ENCODE results near the gene ALOXE3.

ALOXE3 gene

GRCh38 chr17:8153957-8154607 is 35.8 kb upstream of the ALOXE3 start:
- peak; percentile 96 for DNase-seq

DNA sequence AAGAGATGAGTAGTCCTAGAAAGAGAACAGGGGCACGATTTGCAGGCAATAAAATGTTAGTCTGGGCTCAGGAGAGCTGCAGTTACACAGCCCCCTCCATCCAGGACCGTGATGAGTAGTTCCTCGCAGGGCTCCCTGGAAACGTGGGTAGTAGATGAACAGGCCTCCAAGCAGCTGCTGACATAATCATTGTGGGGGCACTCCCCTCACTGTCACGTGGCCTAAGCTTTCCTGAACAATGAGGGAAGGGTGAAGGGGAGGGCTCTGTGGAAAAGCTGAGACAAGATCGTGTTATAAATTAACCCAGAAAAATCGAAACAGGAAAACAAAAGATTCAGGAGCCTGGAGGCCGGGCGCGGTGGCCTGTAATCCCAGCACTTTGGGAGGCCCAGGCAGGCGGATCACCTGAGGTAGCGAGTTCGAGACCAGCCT is 35.2 kb upstream of the ALOXE3 start:
- DNase-seq, result peak; percentile 82

GRCh38 chr17:8153031-8153451 is 34.7 kb upstream of the ALOXE3 start:
- no peak for DNase-seq

DNA sequence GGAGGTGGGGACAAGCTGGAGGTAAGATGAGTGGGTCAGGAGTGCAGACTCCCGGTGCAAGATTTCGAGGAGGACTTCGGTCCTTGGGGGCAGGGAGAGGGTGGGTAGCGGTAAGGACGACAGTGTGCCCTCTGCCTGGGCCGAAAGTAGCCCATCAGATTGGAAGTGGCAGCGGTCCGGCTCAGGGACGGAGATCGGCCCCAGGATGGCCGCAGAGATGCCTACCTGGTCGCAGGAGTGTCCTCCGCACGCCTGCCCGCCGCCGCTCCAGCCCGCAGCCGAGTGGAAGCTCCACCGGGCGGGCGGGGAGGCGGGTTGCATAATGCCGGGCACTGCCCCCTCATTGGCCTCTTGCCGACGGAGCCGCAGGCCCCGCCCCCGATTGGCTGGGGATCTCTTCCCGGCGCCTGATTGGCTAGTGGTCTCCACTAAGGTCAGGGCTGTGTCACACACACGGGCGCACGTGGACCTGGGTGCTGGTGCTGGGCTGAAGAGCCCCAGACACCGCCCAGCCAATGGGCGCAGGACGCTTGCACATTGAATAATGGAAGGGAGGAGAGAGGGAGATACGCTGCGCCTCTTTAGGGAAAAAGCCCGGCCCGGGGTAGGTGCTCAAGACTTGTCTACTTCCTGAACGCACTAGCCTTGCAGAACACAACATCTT is 33.9 kb upstream of the ALOXE3 start, which contains the start of gene PER1:
PER1 (minus strand) TSS at position 293 of the 664 bp plus-strand sequence. CDS start 1,698 bp downstream, outside the sequence.
- DNase-seq, result peak; percentile 96

- DNase-seq, result peak; percentile 77
Observed at GRCh38 chr17:8151641-8152111, 33.4 kb upstream of the ALOXE3 start.

DNA sequence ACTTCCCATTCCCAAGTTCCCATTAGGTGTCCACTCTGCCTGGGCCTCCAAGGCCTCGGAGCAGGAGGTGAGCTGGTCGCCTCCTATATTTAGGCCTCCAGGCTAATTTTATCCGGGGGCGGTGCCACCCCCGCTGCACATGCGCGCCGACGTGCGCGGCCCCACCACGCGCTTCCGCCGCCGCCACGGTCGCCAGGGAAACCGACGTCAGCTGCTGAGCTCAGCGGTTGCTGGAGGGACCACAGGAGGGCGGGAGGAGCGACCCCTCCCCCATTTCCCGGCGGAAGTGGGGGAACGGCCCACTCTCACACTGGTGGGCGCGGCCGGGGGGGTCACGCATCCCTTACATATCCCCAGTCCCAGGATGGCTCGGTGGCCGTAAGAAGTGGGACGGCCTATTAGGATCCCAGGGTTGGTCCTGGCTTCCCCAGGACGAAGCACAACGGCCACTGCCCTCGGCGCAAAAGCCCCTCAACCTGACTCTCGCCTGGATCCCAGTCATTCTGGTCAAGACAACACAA is 32.9 kb upstream of the ALOXE3 start:
- DNase-seq, result peak; percentile 96

DNA sequence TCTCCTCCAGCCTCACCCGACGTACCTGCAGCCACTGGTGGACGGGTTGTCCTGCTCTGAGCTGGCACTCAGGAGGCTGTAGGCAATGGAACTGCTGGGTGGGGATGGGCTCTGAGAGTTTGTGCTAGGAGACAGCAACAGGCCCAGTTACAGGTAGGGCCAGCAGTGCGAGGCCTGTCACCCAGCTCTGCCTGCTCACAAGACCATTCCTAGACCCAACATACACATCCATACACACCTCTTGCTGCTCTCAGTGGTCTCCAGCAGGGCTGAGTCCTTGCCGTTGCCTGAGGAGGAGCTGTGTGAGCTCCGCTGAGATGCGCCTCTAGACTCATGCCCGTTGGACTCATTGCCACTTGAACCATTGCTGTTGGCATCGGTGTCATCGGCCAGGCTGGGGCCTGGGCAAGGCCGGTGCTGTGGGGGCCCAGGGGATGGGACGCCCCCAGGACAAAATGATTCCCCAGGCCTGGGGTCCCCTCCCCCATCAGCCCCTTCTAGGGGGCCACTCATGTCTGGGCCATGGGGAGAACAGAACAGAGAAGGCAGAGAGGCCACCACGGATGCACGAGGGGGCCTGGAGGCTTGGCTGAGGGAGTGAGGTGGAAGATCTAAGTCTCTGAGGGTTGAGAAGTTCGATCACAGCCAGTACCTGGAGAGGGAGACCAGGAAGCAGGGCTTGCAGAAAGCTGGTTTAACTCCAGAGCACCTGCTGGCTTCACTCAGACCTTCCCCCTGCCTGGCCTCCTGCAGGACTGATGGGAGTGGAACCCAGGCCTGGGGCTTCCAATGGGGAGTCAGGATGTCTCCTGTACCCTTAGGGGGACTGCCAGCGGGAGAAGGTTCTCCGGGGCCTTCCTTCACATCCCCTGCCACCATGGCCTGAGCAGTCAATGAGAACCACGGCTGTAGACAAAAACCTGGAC is 32.1 kb upstream of the ALOXE3 start:
- DNase-seq, result no peak

GRCh38 chr17:8149419-8150193 is 31.3 kb upstream of the ALOXE3 start:
- no peak for DNase-seq

DNA sequence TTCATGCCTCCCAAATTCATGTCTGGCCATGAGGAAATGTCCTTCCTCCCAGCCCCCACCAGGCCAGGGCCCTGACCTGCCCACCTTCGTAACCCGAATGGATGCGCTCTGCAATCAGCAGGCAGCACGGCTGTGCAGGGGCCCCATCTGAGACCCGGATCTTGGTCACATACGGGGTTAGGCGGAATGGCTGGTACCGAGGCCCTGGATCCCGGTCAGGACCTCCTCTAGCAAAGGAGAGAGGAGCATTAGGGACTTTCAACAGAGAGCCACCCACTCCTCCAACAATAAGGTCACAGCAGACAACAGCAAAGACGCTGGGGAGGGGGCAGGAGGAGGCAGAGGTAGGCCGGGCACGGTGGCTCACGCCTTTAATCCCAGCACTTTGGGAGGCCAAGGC is 30.2 kb upstream of the ALOXE3 start:
- DNase-seq, result no peak

DNA sequence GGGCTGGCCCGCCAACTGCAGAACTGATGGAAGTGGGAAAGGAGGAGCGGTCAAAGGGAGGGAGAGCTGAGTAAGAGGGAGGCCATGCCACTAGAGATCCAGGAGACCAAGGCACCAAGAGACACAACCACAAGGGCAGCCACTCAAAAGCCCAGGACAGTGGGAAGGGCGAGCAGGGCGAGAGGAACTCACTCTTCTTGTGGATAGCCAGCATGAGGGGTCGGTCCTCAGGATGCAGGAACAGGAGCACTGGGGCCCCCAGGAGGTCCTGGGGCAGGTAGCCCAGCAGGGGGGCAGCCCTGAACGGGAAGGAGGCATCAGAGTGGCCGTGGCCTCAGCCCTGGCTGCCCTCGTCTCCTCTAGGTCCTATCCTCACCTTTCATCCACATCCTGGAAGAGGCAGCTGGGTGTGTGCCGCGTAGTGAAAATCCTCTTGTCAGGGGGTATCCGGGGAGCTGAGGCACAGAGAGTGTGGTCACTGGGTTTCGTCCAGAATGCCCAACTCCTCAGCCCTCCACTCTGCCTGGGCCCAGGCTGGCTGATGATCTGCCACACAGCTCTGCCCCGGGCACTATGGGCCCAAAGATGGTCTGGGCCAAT is 29.6 kb upstream of the ALOXE3 start:
- DNase-seq, result no peak

GRCh38 chr17:8147141-8147804 is 29.0 kb upstream of the ALOXE3 start:
- no peak for DNase-seq

DNA sequence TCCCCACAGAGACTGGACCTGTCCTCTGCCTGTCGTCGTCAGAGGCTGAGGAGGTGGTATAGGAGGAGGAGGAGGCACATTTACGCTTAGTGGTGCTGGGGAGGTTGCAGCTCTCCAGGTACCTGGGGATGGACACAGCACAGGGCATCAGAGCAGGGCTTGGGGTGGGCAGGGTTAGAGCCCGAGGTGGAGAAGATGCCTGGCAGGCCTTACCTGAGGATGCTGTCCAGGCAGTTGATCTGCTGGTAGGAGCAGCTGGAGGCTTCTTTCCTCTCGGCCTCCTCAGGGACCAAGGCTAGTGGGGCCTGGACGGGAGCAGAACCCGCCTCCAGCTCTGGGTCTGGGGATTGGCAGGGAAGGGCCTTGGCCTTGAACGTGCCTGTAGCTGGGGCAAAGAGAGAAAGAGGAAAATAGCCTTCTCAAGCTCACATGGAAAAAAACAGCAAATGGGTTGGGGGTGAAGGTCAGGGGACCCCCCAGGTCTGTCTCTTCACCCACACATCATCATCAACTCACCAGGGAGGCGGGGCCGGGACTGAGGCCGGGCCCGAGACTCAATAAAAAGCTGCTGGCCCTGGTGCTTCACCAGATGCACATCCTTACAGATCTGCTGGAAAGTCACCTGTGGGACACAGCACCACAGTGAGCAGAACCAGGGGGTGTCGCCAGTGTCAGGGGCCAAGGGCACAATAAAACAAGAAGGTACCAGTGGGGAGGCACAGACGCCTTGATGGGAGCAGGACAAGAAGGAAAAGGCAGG is 28.2 kb upstream of the ALOXE3 start:
- DNase-seq, result no peak

DNA sequence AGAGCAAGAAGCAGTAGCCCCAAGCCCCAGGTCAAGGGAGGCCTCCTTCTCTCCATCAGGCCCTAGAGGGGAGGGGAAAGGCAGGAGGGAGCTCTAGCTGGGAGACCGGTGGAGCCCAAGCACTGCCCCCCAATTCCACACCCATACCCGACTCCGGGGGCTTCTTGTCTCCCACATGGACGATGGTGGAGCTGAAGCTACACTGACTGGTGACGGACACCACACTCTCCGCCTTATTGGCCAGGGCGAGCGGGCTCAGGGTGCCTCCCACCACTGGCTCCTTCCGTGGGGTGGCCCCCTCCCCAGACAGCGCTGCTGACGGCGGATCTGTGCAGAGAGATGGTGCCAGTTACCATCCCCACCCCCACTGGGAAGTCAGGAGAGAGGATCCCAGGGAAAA is 27.5 kb upstream of the ALOXE3 start:
- no peak for DNase-seq

GRCh38 chr17:8144401-8145231 is 26.3 kb upstream of the ALOXE3 start:
- no peak for DNase-seq

DNA sequence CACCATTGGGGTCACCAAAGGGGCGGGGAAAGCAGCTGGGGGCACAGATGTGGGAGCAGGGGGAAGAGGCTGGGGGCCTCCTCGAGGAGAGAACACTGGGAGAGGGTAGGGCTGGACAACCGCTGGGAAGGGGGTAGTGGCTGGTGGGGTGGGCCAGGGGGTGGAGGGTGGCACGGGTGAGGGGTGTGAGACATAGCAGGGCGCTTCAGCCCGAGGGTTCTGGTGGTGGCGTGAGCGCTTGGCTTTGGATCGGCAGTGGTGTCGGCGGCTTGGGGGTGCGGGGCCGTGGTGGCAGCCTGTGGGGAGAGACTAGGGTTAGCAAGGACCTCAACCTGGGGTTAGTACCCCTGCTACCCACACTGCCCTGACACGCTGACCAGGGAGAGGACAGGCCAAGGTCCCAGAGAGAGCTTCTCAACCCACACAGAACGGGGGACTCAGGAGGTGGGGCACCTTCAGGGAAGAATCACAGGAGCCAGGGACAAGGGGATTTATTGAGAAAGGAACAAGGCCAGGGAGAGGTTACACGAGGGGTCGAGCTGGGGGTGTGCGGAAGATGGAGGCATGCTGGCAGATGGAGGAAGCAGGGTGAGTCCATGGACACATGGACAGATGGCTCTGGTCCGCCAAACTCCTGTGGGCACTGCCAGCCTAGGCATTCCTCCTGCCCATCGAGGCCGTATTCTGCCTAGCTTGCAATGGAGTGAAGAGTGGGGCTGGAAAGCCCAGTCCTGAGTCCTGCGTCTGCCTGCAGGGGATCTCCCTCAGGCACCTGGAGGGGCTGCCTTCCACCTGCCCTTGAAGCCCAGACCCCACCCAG is 25.5 kb upstream of the ALOXE3 start:
- DNase-seq, result no peak

- DNase-seq, result no peak
Observed at GRCh38 chr17:8142887-8143580, 24.7 kb upstream of the ALOXE3 start.

- DNase-seq, result no peak
Observed at GRCh38 chr17:8142158-8142886, 24.0 kb upstream of the ALOXE3 start.

Data from activated effector memory CD4-positive, alpha-beta T cell treated with anti-CD3 and anti-CD28 coated beads, Interleukin-2, amount 50 U/mL, for 16 hours (primary cell).